ENCODE data around the gene FAM219A.

Gene FAM219A

GRCh38 chr9:34452568-34452967, 5.8 kb downstream of the FAM219A start:
- H3K4me3 ChIP-seq (ENCODE audit: control insufficient read depth, low read depth, low read length), result no peak overlapping the region
- no peak for DNase-seq (ENCODE audit: low read depth)
- no peak for TF ChIP-seq CTCF (IDR thresholded peaks at IDR 0.05; ENCODE audit: control insufficient read depth, insufficient read depth, low read depth, low read length, missing control alignments)

GRCh38 chr9:34451545-34451944, 6.8 kb downstream of the FAM219A start:
- no peak for TF ChIP-seq CTCF (IDR thresholded peaks at IDR 0.05; ENCODE audit: control insufficient read depth, insufficient read depth, low read depth, low read length, missing control alignments)
- no peak overlapping the region for H3K4me3 ChIP-seq (ENCODE audit: control insufficient read depth, low read depth, low read length)
- DNase-seq (ENCODE audit: low read depth), result no peak

GRCh38 chr9:34451135-34451534, 7.2 kb downstream of the FAM219A start:
- DNase-seq (ENCODE audit: low read depth), result no peak
- no peak overlapping the region for H3K4me3 ChIP-seq (ENCODE audit: control insufficient read depth, low read depth, low read length)
- TF ChIP-seq CTCF (IDR thresholded peaks at IDR 0.05; ENCODE audit: control insufficient read depth, insufficient read depth, low read depth, low read length, missing control alignments), result no peak

- TF ChIP-seq CTCF (IDR thresholded peaks at IDR 0.05; ENCODE audit: control insufficient read depth, insufficient read depth, low read depth, low read length, missing control alignments), result no peak
- DNase-seq (ENCODE audit: low read depth), result no peak
These were observed 7.7 kb downstream of the FAM219A start for GRCh38 chr9:34450644-34451043.

GRCh38 chr9:34446951-34447350, 11.4 kb downstream of the FAM219A start:
- H3K4me3 ChIP-seq (ENCODE audit: control insufficient read depth, low read depth, low read length), result no peak overlapping the region
- no peak for DNase-seq (ENCODE audit: low read depth)
- no peak for TF ChIP-seq CTCF (IDR thresholded peaks at IDR 0.05; ENCODE audit: control insufficient read depth, insufficient read depth, low read depth, low read length, missing control alignments)

More at GRCh38 chr9:34450644-34451043, 7.7 kb downstream of the FAM219A start:
- no peak overlapping the region for H3K4me3 ChIP-seq (ENCODE audit: control insufficient read depth, low read depth, low read length)

- no peak for DNase-seq (ENCODE audit: low read depth)
- no peak for TF ChIP-seq CTCF (IDR thresholded peaks at IDR 0.05; ENCODE audit: control insufficient read depth, insufficient read depth, low read depth, low read length, missing control alignments)
These were observed 11.9 kb downstream of the FAM219A start for GRCh38 chr9:34446468-34446891.

GRCh38 chr9:34443976-34444375, 14.4 kb downstream of the FAM219A start:
- no peak for DNase-seq (ENCODE audit: low read depth)
- TF ChIP-seq CTCF (IDR thresholded peaks at IDR 0.05; ENCODE audit: control insufficient read depth, insufficient read depth, low read depth, low read length, missing control alignments), result no peak
- H3K4me3 ChIP-seq (ENCODE audit: control insufficient read depth, low read depth, low read length), result no peak overlapping the region

More at GRCh38 chr9:34446468-34446891, 11.9 kb downstream of the FAM219A start:
- H3K4me3 ChIP-seq (ENCODE audit: control insufficient read depth, low read depth, low read length), result no peak overlapping the region
